HepG2 (cell line): Measurements from ENCODE around the gene SLC34A3. TPM values are rescaled to one million over a fixed set of nuclear protein-coding genes. Genes with fewer than 3 reads are reported as not detected.

Experiments
- ARHGAP35 ChIP-seq: sonication (generic); formaldehyde crosslinking; IDR thresholded peaks from 2 replicates; pipeline ENCODE4 v1.9.0; 2022; ENCODE audit warnings: mild to moderate bottlenecking, inconsistent platforms, moderate library complexity, missing genetic modification reagents, borderline replicate concordance
- BRCA1 ChIP-seq: sonication (generic); formaldehyde crosslinking; IDR thresholded peaks from 2 replicates; pipeline ENCODE4 v1.4.0; 2020; ENCODE audit warnings: missing genetic modification reagents
- ELF1 ChIP-seq: sonication (generic); formaldehyde crosslinking; IDR thresholded peaks from 2 replicates; pipeline ENCODE4 v1.4.0; 2020; ENCODE audit warnings: missing genetic modification reagents
- ELF4 ChIP-seq: sonication (generic); formaldehyde crosslinking; IDR thresholded peaks from 2 replicates; pipeline ENCODE4 v1.5.0; 2020; ENCODE audit warnings: missing genetic modification reagents, mild to moderate bottlenecking, moderate library complexity, borderline replicate concordance
- MIXL1 ChIP-seq: IDR thresholded peaks from 2 replicates; pipeline ENCODE4 v1.6.1; 2016
- NFE2L1 ChIP-seq: sonication (generic); formaldehyde crosslinking; IDR thresholded peaks from 2 replicates; pipeline ENCODE4 v1.4.0; 2020; ENCODE audit warnings: missing genetic modification reagents, mild to moderate bottlenecking, borderline replicate concordance
- NFKBIZ ChIP-seq: IDR thresholded peaks from 2 replicates; pipeline ENCODE4 v1.6.1; 2018; ENCODE audit warnings: missing genetic modification reagents, missing compliant biosample characterization
- NKX3-1 ChIP-seq: sonication (generic); formaldehyde crosslinking; IDR thresholded peaks from 2 replicates; pipeline ENCODE4 v1.5.0; 2020; ENCODE audit warnings: missing genetic modification reagents
- PHF20 ChIP-seq: sonication (generic); formaldehyde crosslinking; IDR thresholded peaks from 2 replicates; pipeline ENCODE4 v1.5.0; 2020; ENCODE audit warnings: mild to moderate bottlenecking, missing genetic modification reagents
- RARA ChIP-seq: IDR thresholded peaks from 2 replicates; pipeline ENCODE4 v1.6.1; 2016; ENCODE audit warnings: missing genetic modification reagents, missing compliant biosample characterization
- REPIN1 ChIP-seq: sonication (generic); formaldehyde crosslinking; IDR thresholded peaks from 2 replicates; pipeline ENCODE4 v1.8.0; 2022; ENCODE audit warnings: missing genetic modification reagents, low read depth, mild to moderate bottlenecking, borderline replicate concordance
- ZBTB8A ChIP-seq: sonication (generic); formaldehyde crosslinking; IDR thresholded peaks from 2 replicates; pipeline ENCODE4 v1.4.0; 2020; ENCODE audit warnings: mild to moderate bottlenecking, low read depth, missing genetic modification reagents, borderline replicate concordance
- ZMYM3 ChIP-seq: sonication (generic); formaldehyde crosslinking; IDR thresholded peaks from 2 replicates; pipeline ENCODE4 v1.5.1; 2020; ENCODE audit warnings: mild to moderate bottlenecking, missing genetic modification reagents
- ZNF136 ChIP-seq: sonication (generic); formaldehyde crosslinking; IDR thresholded peaks from 2 replicates; pipeline ENCODE4 v1.8.1; 2022; ENCODE audit warnings: low read depth, mild to moderate bottlenecking, moderate library complexity, missing genetic modification reagents
- ZNF30 ChIP-seq: sonication (generic); formaldehyde crosslinking; IDR thresholded peaks from 2 replicates; pipeline ENCODE4 v1.5.0; 2020; ENCODE audit warnings: mild to moderate bottlenecking, missing genetic modification reagents
- ZNF678 ChIP-seq: sonication (generic); formaldehyde crosslinking; IDR thresholded peaks from 2 replicates; pipeline ENCODE4 v1.4.0; 2020; ENCODE audit warnings: mild to moderate bottlenecking, missing genetic modification reagents
- polyA plus RNA-seq, 8 experiments: library from polyadenylated mRNA; depleted of rRNA in 3 of 8; stranded (reverse) in 7 of 8; unstranded in 1 of 8; fragments of >200 nt; fragmentation: Illumina TruSeq in 4 of 8; extraction: Trizol in 4 of 8; gene quantifications; 2 replicates each; pipeline versions ENCODE4 v1.2.1 to v1.2.3, GENCODE V29; 2011 to 2016; ENCODE audit warnings: low read depth in 4 of 8, missing spikeins in 1 of 8, mixed read lengths in 1 of 8; ENCODE audit not compliant: insufficient read depth in 1 of 8
- total RNA-seq, 5 experiments: library from RNA; depleted of rRNA; stranded (reverse); fragments of >200 nt; fragmentation: Illumina TruSeq; extraction: Trizol; gene quantifications; 2 replicates each; pipeline ENCODE4 v1.2.3, GENCODE V29; 2016; ENCODE audit warnings: low read depth in 1 of 5
- TF ChIP-seq, protein P1 (sequence below): sonication (generic); formaldehyde crosslinking; IDR thresholded peaks from 2 replicates; pipeline ENCODE4 v1.8.1; 2023; ENCODE audit warnings: mild to moderate bottlenecking, inconsistent platforms, moderate library complexity, missing genetic modification reagents, borderline replicate concordance
- TF ChIP-seq, protein P2 (sequence below): sonication (generic); formaldehyde crosslinking; IDR thresholded peaks from 2 replicates; pipeline ENCODE4 v1.5.0; 2020; ENCODE audit warnings: mild to moderate bottlenecking, missing genetic modification reagents
- TF ChIP-seq, protein P3 (sequence below): sonication (generic); formaldehyde crosslinking; conservative IDR thresholded peaks from 2 replicates; pipeline ENCODE4 v1.8.0; 2022; ENCODE audit warnings: mild to moderate bottlenecking, moderate library complexity, missing genetic modification reagents
- TF ChIP-seq, protein P4 (sequence below): sonication (generic); formaldehyde crosslinking; IDR thresholded peaks from 2 replicates; pipeline ENCODE4 v1.9.0; 2021; ENCODE audit warnings: missing genetic modification reagents, mild to moderate bottlenecking, borderline replicate concordance

SLC34A3 gene
- total and polyA plus RNA-seq, 2 of the 13 experiments (the other 11 are each of a cell fraction or from before 2014, with no cell fraction given): 0.07 to 1.0 TPM

DNA sequence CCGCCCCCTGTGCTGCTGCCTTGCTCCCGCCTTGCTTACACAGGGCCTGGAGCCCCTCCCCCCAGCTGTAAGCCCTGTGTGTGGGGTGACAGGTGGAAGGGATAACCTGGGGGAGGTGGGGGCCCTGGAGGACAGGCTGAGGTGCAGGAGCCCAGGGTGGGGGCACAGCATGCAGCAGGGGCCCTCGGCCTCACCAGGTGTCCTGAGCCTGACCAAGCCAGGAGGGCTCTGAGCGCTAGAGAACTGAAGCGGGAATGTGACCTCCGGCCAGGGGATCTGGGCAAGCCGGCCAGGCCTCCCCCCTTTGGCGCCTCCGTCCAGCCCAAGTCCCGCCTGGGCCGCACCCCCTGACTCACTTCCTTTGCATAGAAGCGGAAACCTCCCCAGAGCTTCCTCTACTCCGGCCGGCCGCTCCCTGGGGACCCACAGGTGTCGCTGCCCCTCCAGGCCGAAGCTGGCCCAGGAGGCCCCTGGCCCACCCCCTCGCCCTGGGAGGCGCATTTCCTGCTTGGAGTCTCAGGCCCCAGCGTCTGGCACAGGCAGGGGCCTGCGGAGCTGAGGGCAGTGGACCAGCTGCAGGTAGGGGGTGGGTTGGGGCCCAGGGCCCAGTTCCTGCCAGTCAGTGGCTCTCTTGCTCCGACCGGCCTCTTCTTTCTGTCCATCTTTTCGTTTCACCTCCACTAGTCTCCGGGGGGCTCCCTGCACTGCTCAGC lies 46.8 kb downstream of the SLC34A3 start, which contains the start of gene TOR4A (continued):
- TF ChIP-seq ZNF30 (CRISPR knock-in tag): no peak
- peak; percentile 61; the same call in 1 of the 2 replicates for TF ChIP-seq PHF20 (CRISPR knock-in tag)
- TF ChIP-seq ELF1 (CRISPR knock-in tag): peak; percentile 91
- TF ChIP-seq, protein P1, sequence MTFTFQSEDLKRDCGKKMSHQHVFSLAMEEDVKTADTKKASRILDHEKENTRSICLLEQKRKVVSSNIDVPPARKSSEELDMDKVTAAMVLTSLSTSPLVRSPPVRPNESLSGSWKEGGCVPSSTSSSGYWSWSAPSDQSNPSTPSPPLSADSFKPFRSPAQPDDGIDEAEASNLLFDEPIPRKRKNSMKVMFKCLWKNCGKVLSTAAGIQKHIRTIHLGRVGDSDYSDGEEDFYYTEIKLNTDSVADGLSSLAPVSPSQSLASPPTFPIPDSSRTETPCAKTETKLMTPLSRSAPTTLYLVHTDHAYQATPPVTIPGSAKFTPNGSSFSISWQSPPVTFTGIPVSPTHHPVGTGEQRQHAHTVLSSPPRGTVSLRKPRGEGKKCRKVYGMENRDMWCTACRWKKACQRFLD: no peak
- no peak for TF ChIP-seq MIXL1 (CRISPR knock-in tag)
- no peak; the same call in 1 of the 2 replicates for TF ChIP-seq ARHGAP35
- 0 out of 2 replicates have a peak, but pooled peaks have one; percentile 34 for TF ChIP-seq ZNF136 (CRISPR knock-in tag)
- no peak for TF ChIP-seq NFE2L1
- TF ChIP-seq, protein P2, sequence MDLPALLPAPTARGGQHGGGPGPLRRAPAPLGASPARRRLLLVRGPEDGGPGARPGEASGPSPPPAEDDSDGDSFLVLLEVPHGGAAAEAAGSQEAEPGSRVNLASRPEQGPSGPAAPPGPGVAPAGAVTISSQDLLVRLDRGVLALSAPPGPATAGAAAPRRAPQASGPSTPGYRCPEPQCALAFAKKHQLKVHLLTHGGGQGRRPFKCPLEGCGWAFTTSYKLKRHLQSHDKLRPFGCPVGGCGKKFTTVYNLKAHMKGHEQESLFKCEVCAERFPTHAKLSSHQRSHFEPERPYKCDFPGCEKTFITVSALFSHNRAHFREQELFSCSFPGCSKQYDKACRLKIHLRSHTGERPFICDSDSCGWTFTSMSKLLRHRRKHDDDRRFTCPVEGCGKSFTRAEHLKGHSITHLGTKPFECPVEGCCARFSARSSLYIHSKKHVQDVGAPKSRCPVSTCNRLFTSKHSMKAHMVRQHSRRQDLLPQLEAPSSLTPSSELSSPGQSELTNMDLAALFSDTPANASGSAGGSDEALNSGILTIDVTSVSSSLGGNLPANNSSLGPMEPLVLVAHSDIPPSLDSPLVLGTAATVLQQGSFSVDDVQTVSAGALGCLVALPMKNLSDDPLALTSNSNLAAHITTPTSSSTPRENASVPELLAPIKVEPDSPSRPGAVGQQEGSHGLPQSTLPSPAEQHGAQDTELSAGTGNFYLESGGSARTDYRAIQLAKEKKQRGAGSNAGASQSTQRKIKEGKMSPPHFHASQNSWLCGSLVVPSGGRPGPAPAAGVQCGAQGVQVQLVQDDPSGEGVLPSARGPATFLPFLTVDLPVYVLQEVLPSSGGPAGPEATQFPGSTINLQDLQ: no peak
- TF ChIP-seq, protein P3, sequence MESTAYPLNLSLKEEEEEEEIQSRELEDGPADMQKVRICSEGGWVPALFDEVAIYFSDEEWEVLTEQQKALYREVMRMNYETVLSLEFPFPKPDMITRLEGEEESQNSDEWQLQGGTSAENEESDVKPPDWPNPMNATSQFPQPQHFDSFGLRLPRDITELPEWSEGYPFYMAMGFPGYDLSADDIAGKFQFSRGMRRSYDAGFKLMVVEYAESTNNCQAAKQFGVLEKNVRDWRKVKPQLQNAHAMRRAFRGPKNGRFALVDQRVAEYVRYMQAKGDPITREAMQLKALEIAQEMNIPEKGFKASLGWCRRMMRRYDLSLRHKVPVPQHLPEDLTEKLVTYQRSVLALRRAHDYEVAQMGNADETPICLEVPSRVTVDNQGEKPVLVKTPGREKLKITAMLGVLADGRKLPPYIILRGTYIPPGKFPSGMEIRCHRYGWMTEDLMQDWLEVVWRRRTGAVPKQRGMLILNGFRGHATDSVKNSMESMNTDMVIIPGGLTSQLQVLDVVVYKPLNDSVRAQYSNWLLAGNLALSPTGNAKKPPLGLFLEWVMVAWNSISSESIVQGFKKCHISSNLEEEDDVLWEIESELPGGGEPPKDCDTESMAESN (CRISPR knock-in tag): peak; percentile 53
- TF ChIP-seq BRCA1 (CRISPR knock-in tag): peak; percentile 50; the same call in 1 of the 2 replicates
- TF ChIP-seq REPIN1 (CRISPR knock-in tag): no peak; the same call in 1 of the 2 replicates
- peak; percentile 78; the same call in 1 of the 2 replicates for TF ChIP-seq ELF4
- TF ChIP-seq NFKBIZ (CRISPR knock-in tag): no peak; the same call in 1 of the 2 replicates
- TF ChIP-seq NKX3-1: no peak
- TF ChIP-seq RARA (CRISPR knock-in tag): peak; percentile 34; the same call in 1 of the 2 replicates
- TF ChIP-seq ZMYM3: peak; percentile 21; the same call in 1 of the 2 replicates
- TF ChIP-seq ZNF678: no peak
- TF ChIP-seq, protein P4, sequence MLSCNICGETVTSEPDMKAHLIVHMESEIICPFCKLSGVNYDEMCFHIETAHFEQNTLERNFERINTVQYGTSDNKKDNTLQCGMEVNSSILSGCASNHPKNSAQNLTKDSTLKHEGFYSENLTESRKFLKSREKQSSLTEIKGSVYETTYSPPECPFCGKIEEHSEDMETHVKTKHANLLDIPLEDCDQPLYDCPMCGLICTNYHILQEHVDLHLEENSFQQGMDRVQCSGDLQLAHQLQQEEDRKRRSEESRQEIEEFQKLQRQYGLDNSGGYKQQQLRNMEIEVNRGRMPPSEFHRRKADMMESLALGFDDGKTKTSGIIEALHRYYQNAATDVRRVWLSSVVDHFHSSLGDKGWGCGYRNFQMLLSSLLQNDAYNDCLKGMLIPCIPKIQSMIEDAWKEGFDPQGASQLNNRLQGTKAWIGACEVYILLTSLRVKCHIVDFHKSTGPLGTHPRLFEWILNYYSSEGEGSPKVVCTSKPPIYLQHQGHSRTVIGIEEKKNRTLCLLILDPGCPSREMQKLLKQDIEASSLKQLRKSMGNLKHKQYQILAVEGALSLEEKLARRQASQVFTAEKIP (CRISPR knock-in tag): no peak
- no peak for TF ChIP-seq ZBTB8A
